Neural progenitor cell (in vitro differentiated cells): ENCODE results near the gene MBNL2.

Source experiments
- EZH2 ChIP-seq: fragments of 200-600 bp; sonication (generic); IDR thresholded peaks from 2 replicates; pipeline ENCODE4 v1.6.1; 2017; ENCODE audit warnings: antibody characterized with exemption, mild to moderate bottlenecking, moderate library complexity
- TF ChIP-seq, protein P1 (sequence below): fragments of 200-600 bp; sonication (generic); IDR thresholded peaks from 2 replicates; pipeline ENCODE4 v1.5.1; 2017; ENCODE audit warnings: antibody characterized with exemption, mild to moderate bottlenecking

DNA sequence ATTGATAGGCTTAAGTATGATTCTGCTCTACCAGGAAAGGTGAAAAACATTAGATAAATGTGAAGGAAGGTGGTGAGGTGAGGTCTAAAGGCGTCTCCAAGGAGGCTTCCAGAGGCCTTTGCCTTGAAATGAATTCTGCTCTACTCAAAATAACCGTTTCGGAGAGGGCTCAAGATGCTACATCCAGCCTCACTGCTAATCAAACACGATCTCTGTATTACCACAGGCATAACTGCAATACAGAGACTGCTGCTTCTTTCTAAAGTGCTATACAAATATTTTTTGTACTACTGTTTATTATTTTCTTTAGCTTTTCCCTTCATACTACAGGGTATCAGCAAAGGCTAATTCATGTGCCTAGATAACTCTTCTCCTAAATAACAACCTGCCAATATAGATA lies 16.8 kb downstream of the MBNL2 start:
- TF ChIP-seq, protein P1, sequence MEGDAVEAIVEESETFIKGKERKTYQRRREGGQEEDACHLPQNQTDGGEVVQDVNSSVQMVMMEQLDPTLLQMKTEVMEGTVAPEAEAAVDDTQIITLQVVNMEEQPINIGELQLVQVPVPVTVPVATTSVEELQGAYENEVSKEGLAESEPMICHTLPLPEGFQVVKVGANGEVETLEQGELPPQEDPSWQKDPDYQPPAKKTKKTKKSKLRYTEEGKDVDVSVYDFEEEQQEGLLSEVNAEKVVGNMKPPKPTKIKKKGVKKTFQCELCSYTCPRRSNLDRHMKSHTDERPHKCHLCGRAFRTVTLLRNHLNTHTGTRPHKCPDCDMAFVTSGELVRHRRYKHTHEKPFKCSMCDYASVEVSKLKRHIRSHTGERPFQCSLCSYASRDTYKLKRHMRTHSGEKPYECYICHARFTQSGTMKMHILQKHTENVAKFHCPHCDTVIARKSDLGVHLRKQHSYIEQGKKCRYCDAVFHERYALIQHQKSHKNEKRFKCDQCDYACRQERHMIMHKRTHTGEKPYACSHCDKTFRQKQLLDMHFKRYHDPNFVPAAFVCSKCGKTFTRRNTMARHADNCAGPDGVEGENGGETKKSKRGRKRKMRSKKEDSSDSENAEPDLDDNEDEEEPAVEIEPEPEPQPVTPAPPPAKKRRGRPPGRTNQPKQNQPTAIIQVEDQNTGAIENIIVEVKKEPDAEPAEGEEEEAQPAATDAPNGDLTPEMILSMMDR: no peak
- TF ChIP-seq EZH2: no peak
